Right renal pelvis (tissue), 4 donors: ENCODE measurements around the gene POLN. TPM values are rescaled to one million over a fixed set of nuclear protein-coding genes. Genes with fewer than 3 reads are reported as not detected.

Source experiments
- DNase-seq, 4 donors: peaks; one replicate each; pipeline ENCODE4 v3.0.0-alpha.2; 2013; ENCODE audit warnings: low read depth in 4 of 4, low spot score in 3 of 4, missing footprints in 1 of 4
- polyA plus RNA-seq, 4 donors: library from polyadenylated mRNA; unstranded; fragments of 120-200 nt; gene quantifications; one replicate each; pipeline ENCODE4 v1.2.1, GENCODE V29; 2013; ENCODE audit not compliant: insufficient read length in 4 of 4

Gene POLN
- polyA plus RNA-seq, 4 donors: 2.4 to 3.5 (median 3.0) TPM

- DNase-seq: no peak
These were observed 166.5 kb downstream of the POLN start for GRCh38 chr4:2075171-2075986.

DNA sequence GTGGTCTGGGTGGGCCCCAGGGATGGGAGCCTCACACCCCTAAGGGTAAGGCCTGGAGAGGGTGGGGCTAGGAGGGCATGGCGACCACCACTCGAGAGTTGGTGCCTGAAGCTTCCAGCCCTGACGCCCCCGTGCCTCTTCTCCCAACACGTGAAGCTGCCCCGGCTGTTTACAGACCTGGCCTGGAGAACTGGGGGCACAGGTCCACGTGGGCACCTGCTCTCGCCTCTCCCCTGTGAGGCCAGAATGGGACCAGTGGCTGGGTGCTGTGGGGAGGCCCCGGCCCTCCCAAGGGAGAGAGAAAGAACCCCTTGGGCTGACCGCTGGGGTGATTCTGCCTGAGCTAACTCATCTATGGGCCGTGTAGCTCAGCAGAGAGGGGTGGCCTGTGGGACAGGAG, 167.3 kb downstream of the POLN start:
- no peak for DNase-seq

GRCh38 chr4:2073808-2074481, 168.0 kb downstream of the POLN start:
- no peak for DNase-seq

DNA sequence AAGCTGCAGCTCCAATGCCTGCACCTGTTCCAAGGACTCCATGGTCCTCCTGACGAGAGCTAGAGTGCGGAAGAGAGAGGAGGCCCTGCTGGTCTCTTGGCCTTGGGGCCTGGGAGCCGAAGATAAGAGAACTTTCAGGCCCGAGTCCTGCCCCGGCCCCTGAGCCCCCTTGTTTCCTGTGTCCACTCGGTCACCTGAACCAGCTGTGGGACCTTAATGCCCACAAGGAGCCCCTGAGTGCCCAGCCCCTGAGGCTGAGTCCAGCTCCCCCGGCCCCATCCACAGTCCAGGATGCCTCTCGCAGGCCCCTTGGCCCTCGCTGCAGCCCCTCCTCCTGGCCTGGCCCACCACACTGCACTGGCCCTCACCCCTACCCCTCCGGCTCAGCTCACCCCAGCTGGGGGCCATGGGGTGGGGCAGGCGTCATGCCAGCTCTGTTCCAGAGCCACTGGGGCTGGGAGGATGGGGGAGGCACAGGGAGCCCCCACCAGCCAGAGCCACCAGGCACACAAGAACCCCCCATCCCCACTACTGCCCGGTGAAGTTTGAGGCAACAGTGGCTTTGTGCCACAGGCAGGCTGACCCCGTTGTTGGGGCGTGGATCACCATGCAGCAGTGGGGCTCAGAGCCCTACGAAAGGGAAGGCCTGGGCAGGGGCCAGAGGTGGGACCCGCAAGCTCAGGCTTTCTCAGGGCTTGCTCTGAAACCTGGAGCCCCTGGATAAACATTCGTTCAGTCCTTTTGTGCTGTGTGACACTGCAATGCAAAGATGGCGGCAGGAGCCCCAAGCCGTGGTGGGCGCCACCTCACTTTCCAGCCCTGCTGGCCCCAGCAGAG, 168.7 kb downstream of the POLN start:
- DNase-seq: no peak

GRCh38 chr4:2071912-2072867, 169.7 kb downstream of the POLN start:
- no peak for DNase-seq

GRCh38 chr4:2071252-2071911, 170.5 kb downstream of the POLN start:
- no peak for DNase-seq

GRCh38 chr4:2070421-2071251, 171.3 kb downstream of the POLN start:
- no peak for DNase-seq

- no peak for DNase-seq
These were observed 171.9 kb downstream of the POLN start for GRCh38 chr4:2069986-2070385.

DNA sequence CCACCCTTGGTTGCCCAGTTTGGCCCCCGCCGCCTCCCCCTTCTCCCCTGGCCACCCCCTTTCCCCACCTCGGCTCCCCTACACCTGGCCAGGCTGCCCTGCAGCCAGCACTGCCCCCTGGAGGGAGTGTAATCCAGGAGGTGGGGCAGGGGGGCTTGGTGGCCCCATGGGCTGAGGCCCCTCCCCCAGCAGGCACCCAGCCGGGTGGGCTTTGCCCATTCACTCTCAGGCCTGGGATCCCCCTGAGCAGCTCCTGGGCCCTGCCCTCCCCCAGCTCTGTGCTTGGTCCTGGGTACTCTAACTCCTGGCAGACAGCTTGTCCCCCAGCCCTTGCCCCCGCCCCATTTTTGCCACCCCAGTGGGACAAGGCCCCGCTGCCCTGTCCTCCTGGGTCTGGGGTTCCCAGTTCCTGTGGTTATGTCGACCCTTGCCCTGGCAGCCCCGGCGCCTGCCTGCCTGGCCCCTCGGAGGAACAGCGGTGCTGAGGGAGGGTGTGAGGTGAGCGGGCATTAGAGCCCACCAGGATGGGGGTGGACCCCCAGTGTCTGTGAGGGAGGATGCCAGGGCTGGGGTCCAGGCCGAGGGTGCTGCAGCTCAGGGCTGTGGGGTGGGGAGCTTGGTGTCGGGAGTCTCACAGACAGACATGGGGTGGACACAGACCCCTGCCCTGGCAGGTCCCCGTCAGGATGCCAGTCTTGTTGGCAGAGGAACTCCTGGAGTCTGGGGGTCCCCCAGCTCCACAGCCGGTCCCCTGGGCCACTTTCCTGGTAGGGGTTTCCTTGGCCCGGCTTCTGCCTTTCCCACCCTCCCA, 172.6 kb downstream of the POLN start:
- DNase-seq: no peak

GRCh38 chr4:2068566-2068965, 173.4 kb downstream of the POLN start:
- no peak for DNase-seq

DNA sequence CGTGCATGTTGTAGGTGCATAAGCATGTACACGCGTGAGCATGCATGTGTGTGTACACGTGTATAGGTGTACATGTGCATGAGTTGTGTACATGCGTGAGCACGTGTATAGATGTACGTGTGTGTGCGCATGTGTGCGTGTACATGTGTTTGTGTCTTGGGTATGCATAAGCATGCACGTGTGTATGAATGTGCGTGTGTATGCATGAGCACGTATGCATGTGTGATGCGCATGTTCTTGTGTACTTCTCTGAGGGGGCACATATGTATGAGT, 173.8 kb downstream of the POLN start:
- no peak for DNase-seq

- no peak for DNase-seq
These were observed 174.3 kb downstream of the POLN start for GRCh38 chr4:2067446-2068197.

GRCh38 chr4:2066571-2067445, 175.1 kb downstream of the POLN start:
- DNase-seq: no peak

- no peak for DNase-seq
These were observed 175.8 kb downstream of the POLN start for GRCh38 chr4:2066011-2066551.

DNA sequence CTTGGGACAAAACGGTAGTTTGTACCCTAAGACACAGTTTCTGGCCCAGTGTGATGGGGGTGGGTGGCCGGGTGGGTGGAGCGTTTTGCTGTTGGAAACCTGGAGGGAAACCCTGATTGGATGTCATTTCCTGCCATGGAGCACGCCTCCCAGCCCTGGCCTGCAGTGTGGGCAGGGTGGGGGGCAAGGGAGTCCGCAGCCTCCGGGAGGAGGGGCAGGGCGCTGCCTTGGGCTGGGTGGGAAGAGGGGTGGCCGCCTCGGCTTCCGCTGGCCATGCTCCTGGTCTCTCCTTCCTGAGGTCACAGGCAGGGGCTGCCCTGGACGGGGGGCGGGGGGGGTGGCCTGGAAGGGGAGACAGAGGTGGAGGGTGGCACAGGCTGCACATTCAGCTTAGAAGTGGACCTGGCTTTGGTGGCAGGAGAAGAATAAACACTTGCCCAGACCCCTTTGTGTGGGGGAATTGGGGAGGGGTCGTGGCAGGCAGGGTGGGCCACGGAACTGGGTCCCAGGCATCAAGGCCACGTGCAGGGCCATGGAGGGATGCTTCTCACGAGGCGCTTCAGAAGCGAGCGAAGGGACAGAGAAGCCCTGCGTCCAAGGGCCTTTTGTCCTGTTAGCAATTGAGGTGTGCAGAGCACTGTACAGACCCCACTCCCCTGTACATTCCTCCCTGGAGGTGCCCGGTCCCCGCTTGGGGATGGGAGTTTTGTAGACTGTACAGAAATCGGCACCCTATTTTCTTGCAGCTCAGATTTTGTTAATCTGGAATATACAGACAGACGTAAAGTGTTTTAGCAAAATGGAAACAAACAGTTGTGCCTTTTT, 176.6 kb downstream of the POLN start:
- no peak for DNase-seq
